Bronchial epithelial cell (primary cell): ENCODE measurements around the gene GSS. TPM values are rescaled to one million over a fixed set of nuclear protein-coding genes. Genes with fewer than 3 reads are reported as not detected.

ENCODE experiments used
- DNase-seq: peaks from one replicate; pipeline ENCODE4 v3.0.0-alpha.2; 2010; ENCODE audit warnings: low read depth
- FAIRE-seq: peaks from 2 replicates; lab custom pipeline; 2011; peaks lifted over from hg19 to GRCh38; lab: Jason Lieb, UNC
- H3K27me3 ChIP-seq: 2 replicates; pipeline ENCODE4 v1.5.1; 2011; ENCODE audit warnings: low read length; ENCODE audit not compliant: control insufficient read depth, insufficient read depth
- H3K36me3 ChIP-seq: 2 replicates; pipeline ENCODE4 v1.5.1; 2011; ENCODE audit warnings: low read length; ENCODE audit not compliant: control insufficient read depth, insufficient read depth
- H3K4me3 ChIP-seq: 2 replicates; pipeline ENCODE4 v1.5.1; 2011; ENCODE audit warnings: mild to moderate bottlenecking, low read depth, low read length, control low read depth
- total RNA-seq: library from RNA; depleted of rRNA; stranded (reverse); fragments of >200 nt; gene quantifications from 2 replicates; pipeline ENCODE4 v1.2.1, GENCODE V29; 2014
- TF ChIP-seq, protein P1 (sequence below): IDR thresholded peaks from 2 replicates; pipeline ENCODE4 v1.5.1; 2011; ENCODE audit warnings: mild to moderate bottlenecking, moderate library complexity, low read length, control low read depth, inconsistent platforms; ENCODE audit not compliant: insufficient read depth, severe bottlenecking

The GSS gene
- total RNA-seq, 1 donor from 2014 or later = 105 TPM

DNA sequence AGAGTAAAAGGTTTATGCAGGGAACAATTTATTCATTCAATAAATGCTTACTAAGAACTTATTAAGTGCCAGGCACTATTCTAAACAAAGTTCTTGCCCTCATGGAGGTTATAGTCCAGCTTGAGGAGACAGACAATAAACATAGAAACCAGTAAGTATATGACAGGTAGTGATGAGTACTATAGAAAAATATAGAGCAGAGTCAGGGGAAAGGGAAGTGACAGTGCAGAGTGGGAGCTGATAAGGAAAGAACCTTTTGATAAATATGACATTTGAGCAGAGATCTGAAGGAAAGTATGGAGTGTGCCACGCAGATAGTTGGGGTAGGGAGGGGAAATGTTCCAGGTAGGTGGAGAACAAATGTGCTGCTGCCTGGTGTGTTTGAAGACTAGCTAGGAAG lies 67.1 kb downstream of the GSS start:
- FAIRE-seq = no peak
- no peak for DNase-seq

DNA sequence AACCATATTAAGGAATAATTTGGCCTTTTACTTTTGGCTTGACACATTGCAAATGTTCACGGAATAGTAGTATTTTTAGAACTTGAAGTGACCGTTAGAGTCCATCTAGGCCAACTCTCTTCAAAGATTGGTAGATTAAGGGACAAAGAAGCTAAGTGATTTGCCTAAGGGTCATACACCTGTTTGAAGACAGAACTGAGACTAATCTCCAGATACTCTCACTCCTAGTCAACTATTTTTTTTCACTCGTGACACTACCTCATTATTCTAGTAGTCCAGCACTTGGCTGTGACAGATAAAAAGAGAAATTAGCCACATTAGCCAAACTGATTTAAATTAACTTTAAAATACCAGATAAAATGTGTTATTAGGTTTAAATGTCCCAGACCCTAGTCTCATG lies 68.6 kb downstream of the GSS start:
- Histone ChIP-seq H3K36me3 (peaks cover 9% of the 10 kb centered on the region), H3K27me3 (no peaks in the 10 kb centered on the region), H3K4me3 (no peak overlapping the region)
- DNase-seq (no peak), FAIRE-seq (no peak)
- TF ChIP-seq, protein P1, sequence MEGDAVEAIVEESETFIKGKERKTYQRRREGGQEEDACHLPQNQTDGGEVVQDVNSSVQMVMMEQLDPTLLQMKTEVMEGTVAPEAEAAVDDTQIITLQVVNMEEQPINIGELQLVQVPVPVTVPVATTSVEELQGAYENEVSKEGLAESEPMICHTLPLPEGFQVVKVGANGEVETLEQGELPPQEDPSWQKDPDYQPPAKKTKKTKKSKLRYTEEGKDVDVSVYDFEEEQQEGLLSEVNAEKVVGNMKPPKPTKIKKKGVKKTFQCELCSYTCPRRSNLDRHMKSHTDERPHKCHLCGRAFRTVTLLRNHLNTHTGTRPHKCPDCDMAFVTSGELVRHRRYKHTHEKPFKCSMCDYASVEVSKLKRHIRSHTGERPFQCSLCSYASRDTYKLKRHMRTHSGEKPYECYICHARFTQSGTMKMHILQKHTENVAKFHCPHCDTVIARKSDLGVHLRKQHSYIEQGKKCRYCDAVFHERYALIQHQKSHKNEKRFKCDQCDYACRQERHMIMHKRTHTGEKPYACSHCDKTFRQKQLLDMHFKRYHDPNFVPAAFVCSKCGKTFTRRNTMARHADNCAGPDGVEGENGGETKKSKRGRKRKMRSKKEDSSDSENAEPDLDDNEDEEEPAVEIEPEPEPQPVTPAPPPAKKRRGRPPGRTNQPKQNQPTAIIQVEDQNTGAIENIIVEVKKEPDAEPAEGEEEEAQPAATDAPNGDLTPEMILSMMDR = no peak

More for the DNA sequence above, 67.1 kb downstream of the GSS start:
- no peak overlapping the region for H3K4me3 ChIP-seq
- TF ChIP-seq, protein P1 = no peak
- H3K27me3 ChIP-seq = no peaks in the 10 kb centered on the region
- H3K36me3 ChIP-seq = peaks cover 7% of the 10 kb centered on the region

DNA sequence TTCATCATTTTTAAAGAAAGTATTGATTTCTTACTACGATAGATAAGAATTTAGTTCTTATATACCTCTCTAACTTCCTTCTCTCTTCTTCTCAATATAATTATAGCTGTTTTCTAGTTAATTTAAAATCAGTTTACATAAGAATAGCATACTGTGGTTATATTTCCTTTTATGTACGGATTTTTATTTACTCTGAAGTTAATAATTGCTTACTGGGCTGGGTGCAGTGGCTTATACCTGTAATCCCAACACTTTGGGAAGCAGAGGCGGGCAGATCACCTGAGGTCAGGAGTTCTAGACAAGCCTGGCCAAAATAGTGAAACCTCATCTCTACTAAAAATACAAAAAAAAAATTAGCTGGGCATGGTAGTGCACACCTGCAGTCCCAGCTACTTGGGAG lies 69.5 kb downstream of the GSS start:
- Histone ChIP-seq H3K27me3 (no peaks in the 10 kb centered on the region), H3K36me3 (peaks cover 9% of the 10 kb centered on the region), H3K4me3 (no peak overlapping the region)
- FAIRE-seq (no peak), DNase-seq (no peak)
- TF ChIP-seq, protein P1 = no peak

DNA sequence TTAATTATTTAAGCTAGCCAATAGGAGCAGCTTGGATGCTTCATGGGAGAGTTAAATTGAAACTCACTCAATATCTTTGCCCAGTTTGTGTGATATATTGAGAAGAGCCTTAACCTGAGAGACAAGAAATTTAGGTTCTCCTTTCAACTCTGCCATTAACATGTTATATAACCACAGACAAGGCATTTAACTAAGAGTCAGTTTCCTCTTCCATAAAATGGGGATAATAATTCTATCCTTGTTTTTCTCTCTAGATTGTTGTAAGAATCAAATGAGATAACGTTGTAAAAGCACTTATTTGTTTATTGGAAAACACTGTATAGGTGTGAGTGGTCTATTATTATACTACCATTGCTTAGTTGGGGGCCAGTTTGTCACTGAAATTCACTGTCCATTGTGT lies 71.3 kb downstream of the GSS start:
- no peak overlapping the region for H3K4me3 ChIP-seq
- H3K36me3 ChIP-seq = peaks cover 9% of the 10 kb centered on the region
- H3K27me3 ChIP-seq = no peaks in the 10 kb centered on the region
- TF ChIP-seq, protein P1 = no peak
- no peak for FAIRE-seq
- DNase-seq = no peak

DNA sequence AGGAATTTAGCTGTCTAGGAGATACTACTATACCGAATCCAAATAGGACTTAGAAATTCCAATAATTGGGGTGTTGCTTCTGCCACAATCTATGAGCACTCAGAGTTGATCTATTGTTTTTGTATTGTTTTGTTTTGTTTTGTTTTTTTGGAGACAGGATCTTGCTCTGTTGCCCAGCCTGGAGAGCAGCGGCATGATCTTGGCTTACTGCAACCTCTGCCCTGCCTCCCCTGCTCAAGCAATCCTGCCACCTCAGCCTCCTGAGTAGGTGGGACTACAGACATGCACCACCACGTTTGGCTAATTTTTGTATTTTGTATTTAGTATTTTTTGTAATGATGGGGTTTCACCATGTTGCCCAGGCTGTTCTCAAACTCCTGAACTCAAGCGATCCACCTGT lies 71.8 kb downstream of the GSS start:
- FAIRE-seq (no peak), DNase-seq (no peak)
- TF ChIP-seq, protein P1 = no peak
- H3K36me3 ChIP-seq = peaks cover 9% of the 10 kb centered on the region
- H3K4me3 ChIP-seq = no peak overlapping the region
- H3K27me3 ChIP-seq = no peaks in the 10 kb centered on the region

DNA sequence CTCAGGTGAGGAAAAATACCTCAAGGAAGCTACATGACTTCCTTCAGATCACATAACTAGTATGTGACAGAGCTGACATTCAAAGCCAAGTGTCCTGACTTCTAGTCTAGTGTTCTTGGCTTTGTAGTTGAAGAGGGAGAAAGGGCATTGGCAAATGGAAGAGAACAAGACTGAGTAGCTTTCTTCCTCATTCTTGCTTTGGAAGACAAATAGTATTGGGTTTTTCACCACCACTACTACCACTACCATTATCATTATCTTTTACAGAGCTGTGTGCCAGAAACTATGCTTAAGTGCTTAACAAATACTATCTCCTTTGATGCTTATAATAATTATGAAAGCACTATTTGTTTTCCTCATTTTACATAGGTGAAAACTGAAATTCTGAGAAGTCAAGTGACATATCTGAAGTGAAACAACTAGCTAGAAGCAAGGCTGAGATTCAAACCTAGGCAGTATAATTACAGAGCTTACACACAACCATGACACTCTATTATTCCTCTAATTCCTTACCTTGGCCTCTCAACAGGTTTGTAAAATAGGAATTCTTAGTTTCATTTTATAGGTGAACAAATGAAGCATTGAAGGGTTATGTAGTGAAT lies 72.4 kb downstream of the GSS start:
- peaks cover 9% of the 10 kb centered on the region for H3K36me3 ChIP-seq
- no peak for DNase-seq

More for the DNA sequence above, 72.4 kb downstream of the GSS start:
- no peaks in the 10 kb centered on the region for H3K27me3 ChIP-seq
- H3K4me3 ChIP-seq = no peak overlapping the region
- TF ChIP-seq, protein P1 = no peak
- no peak for FAIRE-seq
